ENCODE data around the gene C9orf57. TPM values are rescaled to one million over a fixed set of nuclear protein-coding genes. Genes with fewer than 3 reads are reported as not detected.

C9orf57 gene
- total and polyA plus RNA-seq, 9 of the 15 experiments (the other 6 are each of a cell fraction or from before 2014, with no cell fraction given) = not detected

- intact Hi-C loops (cut with micrococcal nuclease) = no loop called here
- Histone ChIP-seq H2AFZ (ENCODE audit: low read depth, low read length) (no peak overlapping the region), H3K9ac (ENCODE audit: insufficient read depth in 1 of 2, low read depth in 2 of 2, low read length in 2 of 2) (no peak overlapping the region), H3K36me3 (ENCODE audit: control insufficient read depth, insufficient read depth, low read length) (no peaks in the 10 kb centered on the region), H3K27me3 (ENCODE audit: control insufficient read depth in 2 of 2, insufficient read depth in 2 of 2, low read length in 2 of 2) (peaks cover 3 to 23% of the 10 kb centered on the region in 2 experiments; a peak in 3 of 5 replicates), H3K9me3 (replicated peaks; ENCODE audit: control insufficient read depth, insufficient read depth, low read depth, low read length) (no peaks in the 10 kb centered on the region), H3K4me3 (no peak overlapping the region), H3K4me2 (ENCODE audit: insufficient read depth, low read length) (no peak overlapping the region), H3K27ac (ENCODE audit: extremely low read depth, low read depth, low read length) (no peak overlapping the region), H3K9me1 (ENCODE audit: control insufficient read depth, insufficient read depth, low read length) (no peaks in the 10 kb centered on the region), H3K4me1 (replicated peaks in 1 of 2; ENCODE audit: control insufficient read depth in 2 of 2, insufficient read depth in 2 of 2, low read length in 2 of 2) (no peaks in the 10 kb centered on the region; a peak in 1 of 5 replicates), H4K20me1 (replicated peaks; ENCODE audit: control insufficient read depth, insufficient read depth, low read length) (no peaks in the 10 kb centered on the region), H3K79me2 (ENCODE audit: control insufficient read depth, insufficient read depth, low read length) (no peaks in the 10 kb centered on the region)
- in situ Hi-C loops (cut with MboI) = no loop called here
- ChIA-PET CTCF (ENCODE audit: low intra/inter-chr PET ratio) (no interaction called here), POLR2A (no interaction called here)
- WGBS (ENCODE audit: insufficient coverage, low coverage, missing lambda C conversion rate) = 10% methylated on average over 3 of the region's 3 CpGs
- no peak for ATAC-seq
- no TSS peak for BruUV-seq (replicated peaks)
- no peak for DNase-seq (ENCODE audit: extremely low read depth in 1 of 4, low spot score in 3 of 4)
- FAIRE-seq = no peak
- TF ChIP-seq NEUROD1 (IDR thresholded peaks at IDR 0.05; ENCODE audit: borderline replicate concordance, low read depth, low read length, partially characterized antibody) (no peak), ATF1 (CRISPR knock-in tag; IDR thresholded peaks at IDR 0.05) (no peak), ATF1 (tag; IDR thresholded peaks at IDR 0.05) (no peak), POLR2AphosphoS5 (IDR thresholded peaks at IDR 0.05; ENCODE audit: control insufficient read depth, insufficient read depth, low read depth, low read length) (no peak), ZNF3 (CRISPR knock-in tag; IDR thresholded peaks at IDR 0.05) (no peak), PRPF4 (IDR thresholded peaks at IDR 0.05; ENCODE audit: insufficient read depth, low read depth, low read length, poor library complexity, severe bottlenecking) (no peak), YY1 (IDR thresholded peaks at IDR 0.05; ENCODE audit: borderline replicate concordance in 1 of 3, control insufficient read depth in 1 of 3, extremely low read depth in 1 of 3, insufficient read depth in 3 of 3, insufficient read length in 1 of 3, insufficient replicate concordance in 2 of 3, low read depth in 1 of 3, low read length in 2 of 3) (no peak), ZNF764 (CRISPR knock-in tag; IDR thresholded peaks at IDR 0.05; ENCODE audit: low read depth) (no peak), BRD4 (IDR thresholded peaks at IDR 0.05) (no peak), ARNT (IDR thresholded peaks at IDR 0.05) (no peak), NUFIP1 (IDR thresholded peaks at IDR 0.05; ENCODE audit: partially characterized antibody) (no peak), CTBP1 (IDR thresholded peaks at IDR 0.05; ENCODE audit: borderline replicate concordance) (no peak), RB1 (IDR thresholded peaks at IDR 0.05; ENCODE audit: low read depth) (no peak), MCM2 (IDR thresholded peaks at IDR 0.05; ENCODE audit: low read depth) (no peak), ESRRA (IDR thresholded peaks at IDR 0.05; ENCODE audit: borderline replicate concordance, low read depth) (no peak), RBBP5 (IDR thresholded peaks at IDR 0.05; ENCODE audit: borderline replicate concordance, insufficient read depth, low read length, poor library complexity, severe bottlenecking) (no peak), THRA (IDR thresholded peaks at IDR 0.05) (no peak), LARP7 (IDR thresholded peaks at IDR 0.05) (no peak)
- TF ChIP-seq, protein P1, sequence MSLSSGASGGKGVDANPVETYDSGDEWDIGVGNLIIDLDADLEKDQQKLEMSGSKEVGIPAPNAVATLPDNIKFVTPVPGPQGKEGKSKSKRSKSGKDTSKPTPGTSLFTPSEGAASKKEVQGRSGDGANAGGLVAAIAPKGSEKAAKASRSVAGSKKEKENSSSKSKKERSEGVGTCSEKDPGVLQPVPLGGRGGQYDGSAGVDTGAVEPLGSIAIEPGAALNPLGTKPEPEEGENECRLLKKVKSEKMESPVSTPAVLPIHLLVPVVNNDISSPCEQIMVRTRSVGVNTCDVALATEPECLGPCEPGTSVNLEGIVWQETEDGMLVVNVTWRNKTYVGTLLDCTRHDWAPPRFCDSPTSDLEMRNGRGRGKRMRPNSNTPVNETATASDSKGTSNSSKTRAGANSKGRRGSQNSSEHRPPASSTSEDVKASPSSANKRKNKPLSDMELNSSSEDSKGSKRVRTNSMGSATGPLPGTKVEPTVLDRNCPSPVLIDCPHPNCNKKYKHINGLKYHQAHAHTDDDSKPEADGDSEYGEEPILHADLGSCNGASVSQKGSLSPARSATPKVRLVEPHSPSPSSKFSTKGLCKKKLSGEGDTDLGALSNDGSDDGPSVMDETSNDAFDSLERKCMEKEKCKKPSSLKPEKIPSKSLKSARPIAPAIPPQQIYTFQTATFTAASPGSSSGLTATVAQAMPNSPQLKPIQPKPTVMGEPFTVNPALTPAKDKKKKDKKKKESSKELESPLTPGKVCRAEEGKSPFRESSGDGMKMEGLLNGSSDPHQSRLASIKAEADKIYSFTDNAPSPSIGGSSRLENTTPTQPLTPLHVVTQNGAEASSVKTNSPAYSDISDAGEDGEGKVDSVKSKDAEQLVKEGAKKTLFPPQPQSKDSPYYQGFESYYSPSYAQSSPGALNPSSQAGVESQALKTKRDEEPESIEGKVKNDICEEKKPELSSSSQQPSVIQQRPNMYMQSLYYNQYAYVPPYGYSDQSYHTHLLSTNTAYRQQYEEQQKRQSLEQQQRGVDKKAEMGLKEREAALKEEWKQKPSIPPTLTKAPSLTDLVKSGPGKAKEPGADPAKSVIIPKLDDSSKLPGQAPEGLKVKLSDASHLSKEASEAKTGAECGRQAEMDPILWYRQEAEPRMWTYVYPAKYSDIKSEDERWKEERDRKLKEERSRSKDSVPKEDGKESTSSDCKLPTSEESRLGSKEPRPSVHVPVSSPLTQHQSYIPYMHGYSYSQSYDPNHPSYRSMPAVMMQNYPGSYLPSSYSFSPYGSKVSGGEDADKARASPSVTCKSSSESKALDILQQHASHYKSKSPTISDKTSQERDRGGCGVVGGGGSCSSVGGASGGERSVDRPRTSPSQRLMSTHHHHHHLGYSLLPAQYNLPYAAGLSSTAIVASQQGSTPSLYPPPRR (CRISPR knock-in tag; IDR thresholded peaks at IDR 0.05; ENCODE audit: borderline replicate concordance) = no peak
Observed at GRCh38 chr9:72052122-72052521, 8.3 kb downstream of the C9orf57 start.

Data from K562 (cell line).